Right atrium auricular region (tissue), 2 donors: ENCODE measurements around the gene THTPA. TPM values are rescaled to one million over a fixed set of nuclear protein-coding genes. Genes with fewer than 3 reads are reported as not detected.

Experiments used
- DNase-seq: peaks from one replicate; pipeline ENCODE4 v3.0.0-alpha.2; 2019; ENCODE audit warnings: low spot score
- H3K27ac ChIP-seq, 2 donors: fragments of 200-600 bp; sonication (generic); 1 replicate in 1 of 2; 2 replicates in 1 of 2; pipeline ENCODE4 v1.5.1; 2016 to 2019
- H3K27me3 ChIP-seq, 2 donors: fragments of 200-600 bp; sonication (generic); one replicate each; pipeline versions ENCODE4 v1.5.1 to v1.6.0; 2017 to 2019
- H3K36me3 ChIP-seq: fragments of 200-600 bp; sonication (generic); one replicate; pipeline ENCODE4 v1.5.1; 2016
- H3K4me1 ChIP-seq, 2 donors: fragments of 200-600 bp; sonication (generic); one replicate each; pipeline versions ENCODE4 v1.5.1 to v1.6.0; 2017 to 2019
- H3K4me3 ChIP-seq, 2 donors: fragments of 200-600 bp; sonication (generic); 1 replicate in 1 of 2; 2 replicates in 1 of 2; pipeline ENCODE4 v1.5.1; 2017 to 2019; ENCODE audit warnings: mild to moderate bottlenecking in 1 of 2, moderate library complexity in 1 of 2
- H3K9me3 ChIP-seq, 2 donors: fragments of 200-600 bp; sonication (generic); one replicate each; pipeline ENCODE4 v1.5.1; 2019
- total RNA-seq, 2 donors: library from RNA; depleted of rRNA; stranded (reverse); fragments of >200 nt; gene quantifications; one replicate each; pipeline ENCODE4 v1.1.0, GENCODE V29; 2016
- TF ChIP-seq, protein P1 (sequence below), 2 donors: fragments of 200-600 bp; sonication (generic); IDR thresholded peaks; one replicate each; pipeline ENCODE4 v1.5.1; 2019; ENCODE audit warnings: antibody characterized with exemption in 2 of 2

Gene THTPA
- total RNA-seq, 2 donors from 2014 or later = 22.6 to 27.3 TPM

DNA sequence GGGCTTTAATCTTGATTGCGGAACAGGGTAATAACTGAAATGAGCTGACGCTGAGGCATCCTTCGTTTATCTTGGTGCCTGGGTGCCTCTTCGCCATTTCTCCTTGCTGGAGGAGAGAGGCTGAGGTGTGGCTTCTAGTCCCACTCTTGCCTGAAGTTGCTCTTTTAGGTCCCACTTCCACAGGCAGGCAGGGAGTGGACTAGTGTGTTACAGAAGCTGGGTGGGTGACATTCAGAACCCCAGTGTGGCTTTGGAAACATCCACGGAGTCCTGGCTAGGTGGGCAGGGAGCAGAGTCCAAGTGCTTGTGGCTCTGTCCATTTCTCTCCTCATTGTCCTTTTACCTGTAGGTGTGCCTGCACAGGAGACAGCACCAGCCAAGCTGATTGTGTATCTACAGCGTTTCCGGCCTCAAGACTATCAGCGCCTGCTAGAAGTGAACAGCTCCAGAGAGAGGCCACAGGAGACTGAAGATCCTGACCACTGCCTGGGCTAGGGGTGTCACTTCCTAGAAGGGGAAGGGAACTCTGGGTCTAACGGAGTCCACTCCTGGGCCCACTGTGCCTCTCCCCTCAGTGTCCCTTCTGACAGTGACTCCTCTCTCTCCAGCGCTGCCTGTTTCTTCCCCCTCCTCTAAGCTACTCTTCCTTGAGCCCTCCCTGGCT is 2.4 kb downstream of the THTPA start:
- H3K4me1 ChIP-seq = peaks cover 0 to 21% of the 10 kb centered on the region in 2 donors
- H3K27ac ChIP-seq = no peak overlapping the region
- DNase-seq = no peak
- H3K36me3 ChIP-seq = peaks cover 10% of the 10 kb centered on the region
- no peaks in the 10 kb centered on the region for H3K27me3 ChIP-seq
- TF ChIP-seq, protein P1, sequence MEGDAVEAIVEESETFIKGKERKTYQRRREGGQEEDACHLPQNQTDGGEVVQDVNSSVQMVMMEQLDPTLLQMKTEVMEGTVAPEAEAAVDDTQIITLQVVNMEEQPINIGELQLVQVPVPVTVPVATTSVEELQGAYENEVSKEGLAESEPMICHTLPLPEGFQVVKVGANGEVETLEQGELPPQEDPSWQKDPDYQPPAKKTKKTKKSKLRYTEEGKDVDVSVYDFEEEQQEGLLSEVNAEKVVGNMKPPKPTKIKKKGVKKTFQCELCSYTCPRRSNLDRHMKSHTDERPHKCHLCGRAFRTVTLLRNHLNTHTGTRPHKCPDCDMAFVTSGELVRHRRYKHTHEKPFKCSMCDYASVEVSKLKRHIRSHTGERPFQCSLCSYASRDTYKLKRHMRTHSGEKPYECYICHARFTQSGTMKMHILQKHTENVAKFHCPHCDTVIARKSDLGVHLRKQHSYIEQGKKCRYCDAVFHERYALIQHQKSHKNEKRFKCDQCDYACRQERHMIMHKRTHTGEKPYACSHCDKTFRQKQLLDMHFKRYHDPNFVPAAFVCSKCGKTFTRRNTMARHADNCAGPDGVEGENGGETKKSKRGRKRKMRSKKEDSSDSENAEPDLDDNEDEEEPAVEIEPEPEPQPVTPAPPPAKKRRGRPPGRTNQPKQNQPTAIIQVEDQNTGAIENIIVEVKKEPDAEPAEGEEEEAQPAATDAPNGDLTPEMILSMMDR (IDR thresholded peaks at IDR 0.05) = no peak
- no peak overlapping the region for H3K4me3 ChIP-seq
- no peaks in the 10 kb centered on the region for H3K9me3 ChIP-seq

DNA sequence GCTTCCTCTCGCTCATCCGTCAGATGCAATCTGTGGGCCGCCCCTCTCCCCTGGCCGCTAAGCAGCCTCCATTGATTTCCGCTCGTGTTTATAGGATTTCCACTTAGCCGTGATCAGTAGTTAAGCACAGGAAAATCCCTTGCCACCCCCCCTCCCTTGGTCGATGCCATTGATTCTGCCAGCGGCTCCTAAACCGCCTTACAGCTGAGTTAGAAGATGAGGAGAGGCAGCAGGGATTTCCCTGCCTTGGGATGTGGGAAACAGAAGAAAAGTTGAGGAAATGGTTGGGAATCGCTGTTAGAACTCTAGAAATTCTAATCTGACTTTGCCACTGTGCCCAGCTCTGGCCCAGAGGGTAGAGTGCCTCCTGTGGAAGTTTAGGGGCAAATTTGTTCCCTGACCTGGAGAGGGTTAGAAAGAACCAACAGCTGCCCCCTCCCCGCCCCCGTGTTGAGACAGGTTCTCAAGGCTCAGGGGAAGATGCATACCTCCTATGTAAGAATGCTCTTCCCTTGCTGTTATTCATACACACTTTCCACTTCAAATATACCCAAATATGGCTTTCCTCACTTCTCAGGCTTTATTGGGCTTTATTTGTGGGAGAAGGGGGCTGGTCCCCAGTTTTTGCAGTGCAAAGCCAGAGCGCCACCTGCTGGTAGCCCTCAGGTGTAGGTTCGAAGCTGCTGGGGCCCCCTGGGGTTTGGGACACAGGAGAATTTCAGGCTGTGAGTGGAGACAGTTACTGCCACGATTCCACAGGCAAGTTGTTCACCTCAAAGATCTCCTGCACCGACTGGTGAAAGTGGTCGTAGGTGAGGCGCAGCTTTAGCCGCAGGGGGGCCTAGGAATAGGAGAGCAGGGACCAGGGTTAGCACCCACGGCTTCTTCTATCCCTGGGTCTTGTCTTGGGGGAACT is 3.2 kb downstream of the THTPA start:
- no peaks in the 10 kb centered on the region for H3K27me3 ChIP-seq
- H3K9me3 ChIP-seq = no peaks in the 10 kb centered on the region
- TF ChIP-seq, protein P1 (IDR thresholded peaks at IDR 0.05) = peak; percentile 84 to 91
- no peak overlapping the region for H3K4me3 ChIP-seq
- DNase-seq = no peak
- peaks cover 0 to 21% of the 10 kb centered on the region in 2 donors for H3K4me1 ChIP-seq
- no peak overlapping the region for H3K27ac ChIP-seq
- peaks cover 10% of the 10 kb centered on the region for H3K36me3 ChIP-seq

DNA sequence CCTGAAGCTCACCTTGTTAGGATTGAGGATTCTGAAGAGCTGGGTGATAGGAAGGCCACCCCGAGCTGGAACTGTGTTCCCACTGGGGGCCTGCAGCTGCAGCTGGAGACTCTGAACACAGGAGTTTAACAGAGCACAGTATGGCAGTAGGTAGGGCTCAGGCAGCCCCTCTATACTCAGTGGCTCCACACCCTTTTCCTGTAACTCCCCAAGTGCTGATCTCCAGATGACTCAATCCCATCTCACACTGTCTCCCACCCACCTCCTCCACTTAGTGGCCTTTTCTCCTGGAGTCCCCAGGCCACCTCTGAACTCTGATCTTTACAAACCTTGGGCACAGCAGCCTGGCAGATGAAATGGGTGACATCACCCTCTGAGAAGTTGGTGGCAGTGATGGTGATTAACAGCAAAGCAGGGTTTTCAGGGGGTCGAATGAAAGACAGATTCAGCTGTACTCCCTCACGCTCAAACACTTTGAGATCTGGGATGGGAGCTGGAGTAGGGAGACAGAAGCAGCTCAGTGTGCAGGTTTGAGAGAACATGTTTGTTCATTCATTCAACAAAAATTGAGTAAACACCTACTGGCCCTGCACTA is 4.0 kb downstream of the THTPA start:
- Histone ChIP-seq H3K27ac (no peak overlapping the region), H3K9me3 (no peaks in the 10 kb centered on the region), H3K27me3 (no peaks in the 10 kb centered on the region), H3K4me3 (no peak overlapping the region), H3K4me1 (peaks cover 0 to 18% of the 10 kb centered on the region in 2 donors), H3K36me3 (peaks cover 10% of the 10 kb centered on the region)
- no peak for DNase-seq
- TF ChIP-seq, protein P1 (IDR thresholded peaks at IDR 0.05) = no peak

DNA sequence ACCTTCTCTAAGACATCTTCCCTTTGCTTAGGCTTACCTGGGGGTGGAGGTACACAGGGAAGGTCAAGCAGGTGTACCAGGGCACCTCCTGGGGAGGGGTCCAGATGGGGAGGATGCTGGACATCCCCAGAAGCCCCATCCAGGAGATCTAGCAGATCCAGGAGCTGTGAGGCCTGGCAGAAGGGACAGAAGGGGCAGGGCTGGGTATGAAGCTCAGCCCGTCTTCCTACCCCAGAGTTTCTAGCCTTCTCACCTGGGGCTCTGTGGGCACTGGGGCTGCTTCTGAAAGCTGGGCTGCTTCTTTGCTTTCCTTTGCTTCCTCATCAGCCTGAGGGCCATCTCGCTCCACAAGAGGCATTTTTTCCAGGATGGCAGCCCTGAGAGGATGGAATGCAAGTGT is 5.2 kb downstream of the THTPA start:
- Histone ChIP-seq H3K27me3 (no peaks in the 10 kb centered on the region), H3K27ac (no peak overlapping the region), H3K4me1 (peaks cover 0 to 12% of the 10 kb centered on the region in 2 donors), H3K4me3 (no peak overlapping the region), H3K36me3 (peaks cover 10% of the 10 kb centered on the region), H3K9me3 (no peaks in the 10 kb centered on the region)
- TF ChIP-seq, protein P1 (IDR thresholded peaks at IDR 0.05) = no peak
- DNase-seq = no peak

DNA sequence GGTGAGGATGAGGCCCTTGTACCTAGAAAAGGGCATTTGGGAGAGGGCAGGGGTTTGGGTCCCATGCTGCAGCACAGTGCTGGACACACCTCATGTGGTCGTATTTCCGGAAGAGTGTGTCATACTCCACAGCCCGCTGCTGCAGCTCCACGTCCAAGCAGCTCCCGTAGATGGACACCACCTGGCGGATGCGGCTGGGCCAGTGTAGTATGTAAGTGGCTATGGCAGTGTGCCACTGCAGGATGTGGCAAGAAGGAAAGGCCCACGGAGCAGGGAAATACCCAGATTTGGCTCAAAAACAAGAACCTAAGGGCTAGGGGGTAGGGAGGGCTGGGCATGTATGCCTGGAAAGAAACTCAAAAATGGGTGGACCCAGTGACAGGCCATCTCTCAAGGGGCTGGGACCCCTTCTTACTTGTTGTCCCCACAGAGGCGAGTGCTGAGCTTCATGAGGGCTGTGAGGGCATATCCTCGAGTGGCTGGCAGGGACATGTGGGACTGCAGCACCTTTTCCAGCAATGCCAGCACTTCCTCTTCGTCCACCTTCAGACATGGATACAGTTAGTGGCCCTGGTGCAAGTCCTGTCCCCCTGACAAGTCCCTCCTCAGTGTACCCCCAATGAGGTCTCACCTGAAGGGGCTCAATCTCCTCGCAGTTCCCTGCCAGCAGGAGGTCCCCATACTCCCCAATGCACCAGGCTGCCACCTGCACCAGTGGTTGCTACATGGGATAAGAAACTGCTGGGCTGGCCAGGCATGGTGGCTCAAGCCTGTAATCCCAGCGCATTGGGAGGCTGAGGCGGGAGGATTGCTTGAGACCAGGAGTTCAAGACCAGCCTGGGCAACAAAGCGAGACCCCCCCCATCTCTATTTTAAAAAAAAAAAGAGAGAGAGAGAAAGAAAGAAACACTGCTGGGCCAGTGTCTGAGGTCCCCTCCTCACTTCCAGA is 6.1 kb downstream of the THTPA start:
- Histone ChIP-seq H3K27ac (no peak overlapping the region), H3K36me3 (peaks cover 10% of the 10 kb centered on the region), H3K27me3 (no peaks in the 10 kb centered on the region), H3K9me3 (no peaks in the 10 kb centered on the region), H3K4me1 (peaks cover 0 to 12% of the 10 kb centered on the region in 2 donors), H3K4me3 (no peak overlapping the region)
- TF ChIP-seq, protein P1 (IDR thresholded peaks at IDR 0.05) = no peak
- no peak for DNase-seq
